COLO668 (cell line): ENCODE measurements around the gene OR4D9.

Experiments
- DNase-seq: peaks from one replicate; lab custom pipeline; 2025; ENCODE audit not compliant: unreplicated experiment; lab: John Stamatoyannopoulos, UW

Gene OR4D9

DNA sequence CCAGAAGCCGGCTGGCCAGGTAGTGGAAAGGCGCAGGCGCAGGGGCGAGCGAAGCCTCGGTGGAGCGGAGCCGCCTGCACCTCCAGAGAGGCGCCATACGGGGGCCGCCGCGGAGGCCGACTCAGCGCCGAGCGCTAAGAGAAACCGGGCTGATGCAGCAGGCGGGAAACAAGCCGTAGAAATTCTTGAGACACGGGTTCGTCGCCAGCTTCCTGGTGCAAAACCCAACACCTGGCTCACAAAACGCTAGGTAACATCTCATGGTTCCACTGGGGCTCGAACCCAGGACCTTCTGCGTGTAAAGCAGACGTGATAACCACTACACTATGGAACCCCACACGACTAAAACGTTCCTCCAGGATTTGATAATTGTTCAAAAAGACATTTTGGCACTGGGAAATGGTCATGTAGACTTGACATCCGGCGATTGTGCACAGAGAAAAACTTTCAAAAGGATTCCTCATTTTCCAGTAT is 39.1 kb downstream of the OR4D9 start:
- peak; percentile 92 for DNase-seq

DNA sequence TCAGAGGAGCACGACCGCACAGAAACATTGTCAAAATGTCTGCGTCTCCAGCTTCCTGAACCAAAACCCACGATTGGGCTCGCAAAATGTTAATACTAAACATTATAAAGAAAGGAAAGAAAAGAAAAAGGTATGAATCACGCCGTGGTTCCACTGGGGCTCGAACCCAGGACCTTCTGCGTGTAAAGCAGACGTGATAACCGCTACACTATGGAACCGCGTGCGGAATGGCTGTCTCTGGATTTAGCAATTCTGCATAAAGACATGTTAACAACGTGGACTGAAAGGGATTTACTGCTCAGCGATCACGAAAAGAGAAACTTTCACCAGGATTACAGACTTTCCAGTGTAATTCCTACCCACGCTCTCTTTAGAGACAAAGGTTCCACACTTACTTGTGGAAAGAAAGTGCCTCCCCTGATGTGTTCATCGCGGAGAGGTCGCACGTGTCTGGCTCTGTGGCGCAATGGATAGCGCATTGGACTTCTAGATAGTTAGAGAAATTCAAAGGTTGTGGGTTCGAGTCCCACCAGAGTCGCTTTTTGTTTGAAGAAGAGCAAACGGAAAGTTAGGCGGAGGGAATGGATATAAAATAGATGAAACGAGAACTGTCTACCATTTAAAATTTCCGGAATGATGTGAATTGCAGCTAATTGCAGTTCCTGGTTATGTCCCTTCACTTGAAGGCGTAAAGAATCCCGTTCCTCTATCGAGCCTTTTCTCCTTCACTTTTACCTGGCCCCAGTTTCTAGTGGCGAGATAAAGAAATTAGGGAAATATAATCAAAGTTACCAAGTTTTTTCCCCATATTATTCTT is 39.7 kb downstream of the OR4D9 start:
- peak; percentile 82 for DNase-seq

DNA sequence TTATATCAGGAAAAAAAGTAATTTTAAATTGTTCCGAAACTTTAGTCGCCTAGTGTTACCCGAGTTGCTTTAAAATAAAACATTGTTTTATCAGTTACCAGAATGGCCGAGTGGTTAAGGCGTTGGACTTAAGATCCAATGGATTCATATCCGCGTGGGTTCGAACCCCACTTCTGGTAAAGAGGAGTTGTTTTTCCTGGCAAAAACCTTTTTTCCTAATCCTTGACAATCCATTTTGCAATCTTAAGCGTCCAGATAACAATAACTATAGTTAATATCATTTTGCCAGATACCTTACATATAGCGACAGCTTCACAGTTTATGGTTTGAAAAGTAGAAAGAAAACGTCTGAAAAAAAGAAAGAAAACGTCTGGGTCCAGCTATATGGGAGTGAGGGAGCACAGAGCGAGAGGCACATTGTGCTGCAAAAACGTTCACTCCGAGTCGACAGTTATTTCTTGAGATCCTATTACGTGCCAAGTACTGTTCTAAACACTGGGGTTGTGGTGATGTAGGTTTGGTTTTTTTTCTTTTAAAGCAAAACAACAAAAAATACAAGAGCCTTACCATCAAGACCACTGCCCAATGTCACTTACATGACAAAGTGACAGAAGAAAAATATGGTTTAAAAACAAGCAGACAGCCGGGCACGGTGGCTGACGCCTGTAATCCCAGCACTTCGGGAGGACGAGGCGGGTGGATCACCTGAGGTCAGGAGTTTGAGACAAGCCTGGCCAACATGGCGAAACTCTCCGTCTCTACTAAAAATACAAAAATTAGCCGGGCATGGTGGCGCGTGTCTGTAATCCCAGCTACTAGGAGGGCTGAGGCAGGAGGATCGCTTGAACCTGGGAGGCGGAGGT is 40.6 kb downstream of the OR4D9 start:
- DNase-seq, result no peak

DNA sequence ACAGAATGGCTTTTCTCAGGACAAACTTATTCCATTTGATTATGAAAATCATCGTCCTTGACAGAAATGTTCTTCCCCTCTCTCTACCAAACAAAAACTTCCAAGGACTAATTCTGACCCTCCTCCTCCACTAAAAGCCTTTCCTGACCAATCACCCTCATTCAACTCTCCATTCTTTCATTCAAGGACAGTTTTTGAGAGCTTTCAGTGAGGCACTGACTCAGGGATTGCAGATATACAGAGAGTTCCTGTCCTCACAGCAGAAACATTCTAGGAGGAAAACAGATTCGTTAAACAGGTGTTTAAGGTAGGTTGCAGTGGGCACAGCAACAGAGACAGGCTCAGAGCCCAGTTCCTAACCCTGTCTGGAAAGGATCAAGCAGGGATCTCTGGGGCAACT is 41.5 kb downstream of the OR4D9 start:
- DNase-seq, result no peak

DNA sequence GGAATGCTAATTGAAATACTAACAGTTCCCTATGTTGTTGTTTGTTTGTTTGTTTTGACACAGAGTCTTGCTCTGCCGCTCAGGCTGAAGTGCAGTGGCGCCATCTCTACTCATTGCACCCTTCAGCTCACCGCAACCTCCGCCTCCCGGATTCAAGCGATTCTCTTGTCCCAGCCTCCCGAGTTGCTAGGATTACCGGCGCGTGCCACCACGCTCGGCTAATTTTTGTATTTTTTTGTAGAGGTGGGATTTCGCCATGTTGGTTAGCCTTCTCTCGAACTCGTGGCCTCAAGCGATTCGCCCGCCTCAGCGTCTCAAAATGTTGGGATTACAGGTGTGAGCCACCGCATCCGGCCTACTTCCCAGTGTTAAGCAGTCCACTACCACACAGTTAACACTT is 42.0 kb downstream of the OR4D9 start:
- DNase-seq, result no peak

DNA sequence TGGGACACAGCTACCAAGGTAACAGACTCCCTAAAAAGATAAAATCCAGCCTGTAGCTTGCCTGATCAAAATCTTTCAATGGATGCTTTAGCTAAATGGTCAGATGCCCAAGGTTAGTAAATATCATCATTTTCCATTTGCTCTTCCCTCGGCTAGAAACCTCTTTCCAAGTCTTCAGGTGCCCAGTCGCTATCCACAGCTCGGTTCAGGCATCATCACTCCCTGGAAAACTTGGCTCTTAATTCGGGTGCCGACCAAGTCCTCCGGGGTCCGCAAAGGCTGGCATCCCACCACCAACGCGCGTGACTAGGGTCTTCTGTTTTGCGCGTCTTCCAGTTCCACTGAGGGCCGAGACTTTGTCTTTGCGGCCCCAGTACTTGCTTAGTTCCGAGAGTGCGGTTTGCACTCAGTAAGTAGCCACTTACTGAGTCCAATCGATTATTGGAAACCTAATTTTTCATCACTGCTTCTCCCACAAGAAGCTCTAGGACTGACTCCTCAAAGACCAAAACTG is 44.3 kb downstream of the OR4D9 start:
- DNase-seq, result no peak

DNA sequence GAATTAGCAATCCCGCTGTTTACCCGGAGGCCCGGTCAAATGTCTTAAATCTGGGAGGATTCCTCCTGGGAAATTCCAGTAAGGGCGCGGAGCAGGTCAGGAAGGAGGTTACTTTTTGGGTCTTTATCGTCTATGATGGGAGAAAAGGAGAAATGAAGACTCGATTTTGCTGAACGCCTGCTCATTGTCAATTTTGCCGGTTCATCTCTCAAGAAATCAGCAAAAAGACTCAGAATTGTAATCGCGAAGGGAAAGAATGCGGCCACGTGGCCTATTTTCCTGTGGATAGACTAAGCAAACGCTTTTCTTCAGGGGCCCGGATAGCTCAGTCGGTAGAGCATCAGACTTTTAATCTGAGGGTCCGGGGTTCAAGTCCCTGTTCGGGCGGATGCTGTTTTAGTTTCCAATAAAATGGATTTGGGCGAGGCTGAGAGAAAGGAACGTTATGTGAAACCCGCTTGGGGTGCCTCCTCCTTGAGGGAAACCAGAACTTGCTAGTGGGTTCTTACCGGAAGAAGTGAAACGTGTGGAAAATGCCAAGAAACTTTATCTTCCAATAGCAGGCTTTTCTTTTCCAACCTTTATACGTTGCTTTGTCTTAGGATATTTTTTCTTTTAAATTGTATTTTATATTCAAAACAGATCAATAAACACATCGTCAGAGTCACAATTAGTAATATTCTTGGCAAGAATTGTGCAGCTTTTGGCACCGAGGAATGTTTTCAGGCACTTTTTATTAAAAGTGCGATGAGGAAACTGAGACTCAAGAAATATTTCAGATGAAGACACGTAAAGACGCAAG is 45.0 kb downstream of the OR4D9 start:
- DNase-seq, result peak; percentile 58

DNA sequence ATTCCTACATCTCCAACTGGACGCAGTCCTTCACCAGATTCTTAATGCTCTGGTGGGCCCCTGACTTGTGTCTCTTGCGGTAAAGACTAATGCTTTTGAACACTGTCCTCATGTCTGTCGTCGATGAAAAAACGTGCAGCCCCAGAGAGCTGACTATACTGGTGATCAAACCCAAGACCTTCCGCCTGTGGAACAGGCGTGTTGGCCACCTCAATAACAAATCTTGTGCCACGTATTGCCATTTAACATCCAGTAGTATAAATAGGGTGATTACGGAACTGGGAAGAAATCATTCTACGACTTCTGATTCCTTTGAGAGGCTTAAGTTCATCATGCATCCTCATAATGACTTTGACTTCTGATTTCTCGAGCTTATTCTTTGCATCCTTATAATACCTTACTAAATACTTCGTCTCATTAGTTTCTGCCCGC is 45.6 kb downstream of the OR4D9 start:
- peak; percentile 14 for DNase-seq

DNA sequence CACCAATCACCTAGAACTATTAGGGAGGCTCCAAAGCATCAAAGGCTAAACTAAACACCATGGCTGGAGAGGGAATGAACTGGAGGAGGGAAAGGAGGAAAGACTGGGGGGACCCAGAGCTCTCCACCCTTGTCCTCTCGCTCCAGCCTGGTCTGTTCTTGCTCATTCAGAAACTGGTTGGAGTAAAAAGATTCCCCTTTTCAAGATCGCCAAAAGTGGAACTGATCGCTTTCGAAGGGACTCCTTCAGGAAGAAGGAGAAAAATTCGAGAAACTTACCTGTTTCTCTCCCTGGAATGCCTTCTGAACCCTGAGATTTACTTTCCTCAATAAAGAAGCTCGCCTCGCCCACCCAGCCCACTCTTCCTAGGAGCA is 46.9 kb downstream of the OR4D9 start:
- DNase-seq, result no peak

DNA sequence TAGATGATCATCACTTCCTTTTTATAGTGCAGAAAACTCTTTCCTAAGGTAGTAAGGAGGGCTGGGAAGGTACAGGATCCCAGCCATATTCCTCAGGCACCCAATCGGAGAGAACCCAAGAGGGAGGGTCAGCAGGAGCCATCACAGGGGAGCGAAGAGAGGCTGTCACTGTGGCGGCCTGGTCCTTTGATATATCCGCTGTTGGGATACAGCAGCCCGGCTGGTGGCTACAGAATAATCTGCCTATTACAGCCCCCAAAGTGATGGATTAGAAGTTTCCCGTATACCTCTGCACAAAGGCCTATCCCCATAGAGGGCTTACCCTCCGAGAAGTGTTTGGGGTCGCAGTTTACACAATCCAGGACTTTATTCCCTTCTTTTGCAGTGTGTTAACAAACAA is 48.5 kb downstream of the OR4D9 start:
- no peak for DNase-seq

DNA sequence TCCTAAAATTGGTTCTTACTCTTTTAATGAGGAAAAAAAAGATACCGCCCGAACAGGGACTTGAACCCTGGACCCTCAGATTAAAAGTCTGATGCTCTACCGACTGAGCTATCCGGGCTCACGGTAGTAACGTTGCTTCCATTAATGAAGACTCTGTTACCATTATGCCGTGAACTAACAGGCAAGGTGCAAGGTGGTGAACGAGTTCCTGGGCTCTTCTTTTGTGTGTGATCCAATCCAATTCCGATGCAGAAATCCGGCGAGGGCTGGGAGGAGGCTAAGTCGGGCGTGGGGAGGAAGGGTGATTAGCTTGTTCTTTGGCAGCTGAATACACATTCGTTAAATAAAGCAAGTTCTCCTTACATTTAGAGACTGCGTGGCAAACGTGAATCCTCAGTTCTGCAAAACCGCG is 49.0 kb downstream of the OR4D9 start:
- DNase-seq, result peak; percentile 71

DNA sequence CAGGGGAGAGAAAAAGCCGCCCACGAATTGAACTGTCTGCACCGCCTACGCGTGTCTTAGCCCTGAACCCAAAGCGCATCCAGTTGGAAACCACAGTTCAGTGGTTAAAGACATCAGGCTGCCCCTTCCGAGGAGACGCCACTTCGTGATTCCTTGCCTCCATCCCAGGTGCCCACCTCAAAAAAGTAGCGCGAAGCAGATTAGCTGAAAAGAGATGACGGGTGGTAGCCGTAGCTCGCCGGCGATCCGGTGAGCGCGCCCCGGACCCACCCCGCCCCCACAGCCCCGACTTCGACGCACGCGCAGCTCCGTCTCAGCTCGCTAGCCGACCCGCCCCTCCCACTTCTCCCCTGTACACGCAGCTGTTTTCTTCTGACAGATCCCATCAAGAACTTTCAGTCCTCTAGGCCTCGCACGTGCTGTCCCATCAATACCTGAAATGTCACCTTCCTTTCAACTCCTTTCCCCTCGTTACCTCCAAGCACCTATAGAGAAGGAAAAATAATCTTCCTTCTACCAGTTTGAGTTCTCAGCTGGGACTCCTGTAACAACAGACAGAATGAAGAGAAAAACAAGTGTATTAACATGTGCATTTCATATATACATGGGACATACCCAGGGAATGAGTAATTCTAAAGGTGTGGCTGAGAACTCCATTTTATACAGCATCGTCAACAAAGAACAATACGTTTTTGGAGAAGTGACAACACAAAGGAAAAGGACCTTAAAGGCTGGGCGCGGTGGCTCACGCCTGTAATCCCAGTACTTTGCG is 49.5 kb downstream of the OR4D9 start:
- peak; percentile 84 for DNase-seq

DNA sequence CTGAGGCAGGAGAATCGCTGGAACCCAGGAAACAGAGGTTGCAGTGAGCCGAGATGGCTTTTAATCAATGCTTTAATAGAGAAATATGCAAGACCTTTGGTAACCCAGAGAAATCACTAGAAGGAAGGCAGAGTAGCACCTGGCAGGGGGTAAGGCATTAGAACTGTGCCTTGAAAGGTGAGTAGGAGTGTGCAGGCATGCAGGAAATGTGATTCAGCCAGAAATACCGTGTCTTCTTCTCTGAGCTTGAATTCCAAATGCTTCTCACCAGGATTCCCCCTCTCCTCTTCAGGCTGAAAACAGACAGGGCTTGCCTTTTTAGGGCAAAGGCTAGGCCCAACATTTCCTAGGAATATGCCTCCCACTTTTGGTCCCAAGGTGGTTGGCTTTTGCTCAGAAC is 51.0 kb downstream of the OR4D9 start:
- no peak for DNase-seq
